DND-41 (cell line): ENCODE results near the gene STX10.

Experiments
- ATAC-seq: fragments of 200-7000 bp; cut with Tn5 transposase; 3 replicates; pipeline ENCODE4 v1.9.1; 2021; ENCODE audit warnings: low read depth; ENCODE audit not compliant: insufficient read depth
- DNase-seq: peaks from one replicate; pipeline ENCODE4 v3.0.0-alpha.2; 2020
- H2AFZ ChIP-seq: 2 replicates; pipeline ENCODE4 v1.6.0; 2012; ENCODE audit warnings: low read depth, low read length
- H3K27ac ChIP-seq: 2 replicates; pipeline ENCODE4 v1.5.1; 2012; ENCODE audit warnings: low read length, inconsistent platforms
- H3K27me3 ChIP-seq: fragments of 200-600 bp; sonication (generic); 2 replicates; pipeline ENCODE4 v1.6.0; 2012; ENCODE audit warnings: low read length, mild to moderate bottlenecking, inconsistent platforms; ENCODE audit not compliant: insufficient read depth, poor library complexity
- H3K36me3 ChIP-seq: 2 replicates; pipeline ENCODE4 v1.5.1; 2012; ENCODE audit warnings: low read length, inconsistent platforms; ENCODE audit not compliant: insufficient read depth
- H3K4me1 ChIP-seq: 2 replicates; pipeline ENCODE4 v1.5.1; 2012; ENCODE audit warnings: mild to moderate bottlenecking, low read length; ENCODE audit not compliant: insufficient read depth
- H3K4me2 ChIP-seq: 2 replicates; pipeline ENCODE4 v1.6.0; 2012; ENCODE audit warnings: mild to moderate bottlenecking, moderate library complexity, low read length, inconsistent platforms; ENCODE audit not compliant: insufficient read depth
- H3K4me3 ChIP-seq, 2 experiments: fragments of 200-600 bp in 1 of 2; shearing (Covaris generic) in 1 of 2; 2 replicates each; pipeline ENCODE4 v1.5.1; 2012 to 2016; ENCODE audit warnings: inconsistent platforms in 2 of 2, low read length in 2 of 2, mild to moderate bottlenecking in 2 of 2, low read depth in 1 of 2, moderate library complexity in 1 of 2
- H3K79me2 ChIP-seq: 2 replicates; pipeline ENCODE4 v1.6.0; 2012; ENCODE audit warnings: low read length, inconsistent platforms; ENCODE audit not compliant: insufficient read depth
- H3K9ac ChIP-seq: 2 replicates; pipeline ENCODE4 v1.6.0; 2012; ENCODE audit warnings: low read depth, mild to moderate bottlenecking, inconsistent platforms, low read length, moderate library complexity
- H3K9me3 ChIP-seq: 2 replicates; pipeline ENCODE4 v1.5.1; 2012; ENCODE audit warnings: low read length, moderate library complexity, mild to moderate bottlenecking, inconsistent platforms; ENCODE audit not compliant: insufficient read depth, severe bottlenecking
- H4K20me1 ChIP-seq: 2 replicates; pipeline ENCODE4 v1.6.0; 2012; ENCODE audit warnings: low read length; ENCODE audit not compliant: insufficient read depth
- CTCF ChIP-seq: IDR thresholded peaks from 2 replicates; pipeline ENCODE4 v1.5.1; 2012; ENCODE audit warnings: borderline replicate concordance, low read length, moderate library complexity, mild to moderate bottlenecking; ENCODE audit not compliant: poor library complexity, severe bottlenecking; ENCODE audit errors: extremely low read depth
- EZH2 ChIP-seq: IDR thresholded peaks from 3 replicates; pipeline ENCODE4 v1.6.1; 2012; ENCODE audit warnings: borderline replicate concordance, low read depth, mild to moderate bottlenecking, moderate library complexity, low read length, inconsistent platforms; ENCODE audit not compliant: severe bottlenecking

The STX10 gene

GRCh38 chr19:13152356-13152973 lies 2.3 kb upstream of the STX10 start:
- H3K4me1 ChIP-seq: peaks cover 61% of the 10 kb centered on the region
- no peaks in the 10 kb centered on the region for H3K9me3 ChIP-seq
- peak overlapping the region; percentile 100 for H3K4me2 ChIP-seq
- peaks cover 11% of the 10 kb centered on the region; the same call in 1 of the 2 replicates for H3K36me3 ChIP-seq
- peak overlapping the region; percentile 71 for H2AFZ ChIP-seq
- H3K27ac ChIP-seq: peak overlapping the region; percentile 80
- TF ChIP-seq CTCF: no peak
- no peak for TF ChIP-seq EZH2
- DNase-seq: no peak
- peaks cover 16% of the 10 kb centered on the region for H3K27me3 ChIP-seq
- peaks cover 27% of the 10 kb centered on the region for H4K20me1 ChIP-seq
- ATAC-seq: no peak
- H3K4me3 ChIP-seq: peak overlapping the region; percentile 34 to 88
- peak overlapping the region; percentile 87 for H3K9ac ChIP-seq
- peaks cover 33% of the 10 kb centered on the region for H3K79me2 ChIP-seq

- TF ChIP-seq EZH2 (no peak), CTCF (no peak)
- Histone ChIP-seq H3K36me3 (peaks cover 11% of the 10 kb centered on the region; the same call in 1 of the 2 replicates), H3K9me3 (no peaks in the 10 kb centered on the region), H3K4me2 (peak overlapping the region; percentile 100), H4K20me1 (peaks cover 27% of the 10 kb centered on the region), H3K4me1 (peaks cover 64% of the 10 kb centered on the region), H3K4me3 (peak overlapping the region; percentile 54 to 88), H2AFZ (peak overlapping the region; percentile 71), H3K9ac (peak overlapping the region; percentile 87), H3K27ac (peak overlapping the region; percentile 80), H3K27me3 (peaks cover 16% of the 10 kb centered on the region), H3K79me2 (peaks cover 33% of the 10 kb centered on the region)
- peak; percentile 97 for DNase-seq
- peak; percentile 65 for ATAC-seq
These were observed 1.6 kb upstream of the STX10 start for GRCh38 chr19:13151605-13152355.

GRCh38 chr19:13150931-13151604 lies 893 bp upstream of the STX10 start:
- H2AFZ ChIP-seq: peak overlapping the region; percentile 60

More at GRCh38 chr19:13150931-13151604, 893 bp upstream of the STX10 start:
- peak overlapping the region; percentile 79 for H3K27ac ChIP-seq
- peaks cover 59% of the 10 kb centered on the region for H3K4me1 ChIP-seq
- peaks cover 11% of the 10 kb centered on the region; the same call in 1 of the 2 replicates for H3K36me3 ChIP-seq
- peaks cover 16% of the 10 kb centered on the region for H3K27me3 ChIP-seq
- ATAC-seq (peak; percentile 20), DNase-seq (peak; percentile 54)
- TF ChIP-seq EZH2: no peak
- H3K4me2 ChIP-seq: peak overlapping the region; percentile 100
- peak overlapping the region; percentile 87 for H3K9ac ChIP-seq
- H4K20me1 ChIP-seq: peaks cover 27% of the 10 kb centered on the region
- H3K9me3 ChIP-seq: no peaks in the 10 kb centered on the region
- H3K4me3 ChIP-seq: peak overlapping the region; percentile 54 to 68
- peaks cover 33% of the 10 kb centered on the region for H3K79me2 ChIP-seq
